NCI-H128 (cell line): Measurements from ENCODE around the gene ZFHX2.

Source experiments
- DNase-seq: peaks from one replicate; lab custom pipeline; 2025; ENCODE audit not compliant: unreplicated experiment; lab: John Stamatoyannopoulos, UW

Gene ZFHX2

GRCh38 chr14:23481979-23482822, 69.4 kb downstream of the ZFHX2 start:
- DNase-seq, result no peak

GRCh38 chr14:23481362-23481970, 70.1 kb downstream of the ZFHX2 start:
- no peak for DNase-seq

GRCh38 chr14:23478109-23478759, 73.3 kb downstream of the ZFHX2 start:
- DNase-seq, result peak; percentile 27

DNA sequence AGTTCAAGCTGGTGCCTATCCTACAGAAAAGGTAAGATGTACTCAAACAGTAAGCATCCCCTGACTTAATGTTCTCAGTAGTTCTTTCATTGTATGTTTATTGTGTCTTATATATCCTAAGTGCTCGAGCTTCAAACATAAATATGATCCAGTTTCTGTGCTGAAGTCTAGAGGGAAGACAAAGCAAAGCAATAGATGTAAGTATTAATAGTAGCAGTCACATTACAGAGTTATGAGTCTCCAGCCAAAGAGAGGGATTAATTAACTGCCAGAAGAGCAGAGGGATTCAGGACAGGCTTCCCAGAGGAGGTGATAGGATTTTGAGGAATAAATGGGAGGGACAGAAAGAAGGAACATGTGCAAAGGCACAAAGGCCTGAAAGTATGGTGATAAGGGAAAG, 80.6 kb downstream of the ZFHX2 start:
- DNase-seq, result no peak
